ENCODE results near the gene TOM1L2. TPM values are rescaled to one million over a fixed set of nuclear protein-coding genes. Genes with fewer than 3 reads are reported as not detected.

Gene TOM1L2
- total and polyA plus RNA-seq, 2 of the 4 experiments (the other 2 are of a cell fraction), result 34.4 to 51.7 TPM

- H3K56ac ChIP-seq (ENCODE audit: extremely low read depth, insufficient read depth, low read length), result no peak overlapping the region
- no peak overlapping the region for H3K27ac ChIP-seq (ENCODE audit: insufficient read depth, low read length)
- no peak overlapping the region for H2AK9ac ChIP-seq (replicated peaks; ENCODE audit: low read depth, low read length, poor library complexity)
- no peak overlapping the region for H2BK120ac ChIP-seq (ENCODE audit: low read depth, low read length)
- no peaks in the 10 kb centered on the region for H3K9me3 ChIP-seq (ENCODE audit: control insufficient read depth, insufficient read depth, low read length)
- no peak for DNase-seq
- no peak overlapping the region for H3K14ac ChIP-seq (replicated peaks; ENCODE audit: low read depth, low read length)
- H4K91ac ChIP-seq (ENCODE audit: insufficient read depth, low read depth, low read length), result no peak overlapping the region
- no peak overlapping the region for H3K4me3 ChIP-seq (ENCODE audit: insufficient read depth, low read depth, low read length)
- H3K4ac ChIP-seq (ENCODE audit: low read depth, low read length), result no peak overlapping the region
- H3K18ac ChIP-seq (ENCODE audit: low read depth, low read length), result no peak overlapping the region
- H3K23ac ChIP-seq (ENCODE audit: low read depth, low read length), result no peak overlapping the region
- no peak overlapping the region for H2AK5ac ChIP-seq (ENCODE audit: low read depth, low read length)
- H3K27me3 ChIP-seq (ENCODE audit: control insufficient read depth, insufficient read depth, low read length), result no peaks in the 10 kb centered on the region
- no peak overlapping the region for H2BK15ac ChIP-seq (ENCODE audit: low read depth, low read length)
- WGBS, 2 experiments (ENCODE audit: extremely low coverage in 2 of 2, insufficient read length in 1 of 2), result no CpG with 5 or more reads among the region's 1 CpG
- dilution Hi-C loops (cut with HindIII; ENCODE audit: low sequenced_read_pairs, unreplicated experiment), result no loop called here
- no peak overlapping the region for H3K4me2 ChIP-seq (ENCODE audit: low read depth, low read length)
- H2AFZ ChIP-seq (replicated peaks; ENCODE audit: low read length, poor library complexity), result no peak overlapping the region
- intact Hi-C loops (cut with micrococcal nuclease), result no loop called here
- no peak overlapping the region for H3K9ac ChIP-seq (ENCODE audit: low read depth, low read length)
- ChIA-PET CTCF (interaction anchor here (0.6 kb wide), 1 partner anchor 508 kb away, joined by 3 read pairs; no protein-coding TSS in a partner anchor), POLR2A (ENCODE audit: unreplicated experiment) (no interaction called here)
- no peak for ATAC-seq (ENCODE audit: low read depth)
- H3K9me1 ChIP-seq (ENCODE audit: insufficient read depth, low read length), result peaks cover 10% of the 10 kb centered on the region; the same call in 1 of the 2 replicates
- BruUV-seq (replicated peaks), result no TSS peak
- TF ChIP-seq MAZ (IDR thresholded peaks at IDR 0.05; ENCODE audit: borderline replicate concordance, low read depth, low read length) (no peak), MXI1 (IDR thresholded peaks at IDR 0.05; ENCODE audit: borderline replicate concordance, low read depth, low read length) (no peak), RCOR1 (IDR thresholded peaks at IDR 0.05; ENCODE audit: insufficient replicate concordance, low read length) (no peak), MAFK (IDR thresholded peaks at IDR 0.05; ENCODE audit: low read depth, low read length) (no peak), SMC3 (IDR thresholded peaks at IDR 0.05; ENCODE audit: low read depth, low read length) (no peak), CHD1 (IDR thresholded peaks at IDR 0.05; ENCODE audit: low read depth, low read length) (no peak), RFX5 (IDR thresholded peaks at IDR 0.05; ENCODE audit: low read depth, low read length) (no peak), USF2 (IDR thresholded peaks at IDR 0.05; ENCODE audit: low read depth, low read length) (no peak), FOS (IDR thresholded peaks at IDR 0.05; ENCODE audit: low read depth, low read length) (no peak), CEBPB (IDR thresholded peaks at IDR 0.05; ENCODE audit: low read depth, low read length) (no peak), POLR2A (IDR thresholded peaks at IDR 0.05; ENCODE audit: low read depth, low read length) (no peak), RAD21 (IDR thresholded peaks at IDR 0.05; ENCODE audit: low read length) (no peak)
- TF ChIP-seq, protein P1, sequence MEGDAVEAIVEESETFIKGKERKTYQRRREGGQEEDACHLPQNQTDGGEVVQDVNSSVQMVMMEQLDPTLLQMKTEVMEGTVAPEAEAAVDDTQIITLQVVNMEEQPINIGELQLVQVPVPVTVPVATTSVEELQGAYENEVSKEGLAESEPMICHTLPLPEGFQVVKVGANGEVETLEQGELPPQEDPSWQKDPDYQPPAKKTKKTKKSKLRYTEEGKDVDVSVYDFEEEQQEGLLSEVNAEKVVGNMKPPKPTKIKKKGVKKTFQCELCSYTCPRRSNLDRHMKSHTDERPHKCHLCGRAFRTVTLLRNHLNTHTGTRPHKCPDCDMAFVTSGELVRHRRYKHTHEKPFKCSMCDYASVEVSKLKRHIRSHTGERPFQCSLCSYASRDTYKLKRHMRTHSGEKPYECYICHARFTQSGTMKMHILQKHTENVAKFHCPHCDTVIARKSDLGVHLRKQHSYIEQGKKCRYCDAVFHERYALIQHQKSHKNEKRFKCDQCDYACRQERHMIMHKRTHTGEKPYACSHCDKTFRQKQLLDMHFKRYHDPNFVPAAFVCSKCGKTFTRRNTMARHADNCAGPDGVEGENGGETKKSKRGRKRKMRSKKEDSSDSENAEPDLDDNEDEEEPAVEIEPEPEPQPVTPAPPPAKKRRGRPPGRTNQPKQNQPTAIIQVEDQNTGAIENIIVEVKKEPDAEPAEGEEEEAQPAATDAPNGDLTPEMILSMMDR (conservative IDR thresholded peaks at IDR 0.05; ENCODE audit: low read depth, low read length), result no peak
- no peaks in the 10 kb centered on the region for H4K20me1 ChIP-seq (ENCODE audit: insufficient read depth, low read length)
- H3K4me1 ChIP-seq (ENCODE audit: control insufficient read depth, insufficient read depth, low read length), result peaks cover 5% of the 10 kb centered on the region; the same call in 1 of the 2 replicates
- H2BK5ac ChIP-seq (ENCODE audit: low read depth, low read length, poor library complexity, severe bottlenecking), result no peak overlapping the region
- peaks cover 0 to 10% of the 10 kb centered on the region in 2 experiments; a peak in 3 of 4 replicates for H3K79me1 ChIP-seq (ENCODE audit: low read depth in 1 of 2, low read length in 2 of 2)
- in situ Hi-C loops (cut with MboI; ENCODE audit: low sequenced_read_pairs), result no loop called here
- H2BK20ac ChIP-seq (ENCODE audit: low read depth, low read length), result no peak overlapping the region
- peaks cover 27% of the 10 kb centered on the region for H3K36me3 ChIP-seq (ENCODE audit: control insufficient read depth, insufficient read depth, low read length)
- no peak overlapping the region for H4K5ac ChIP-seq (ENCODE audit: low read depth, low read length)
- H4K8ac ChIP-seq (ENCODE audit: low read depth in 2 of 2, low read length in 2 of 2), result no peak overlapping the region
Measured at GRCh38 chr17:17865035-17865434, 107.2 kb downstream of the TOM1L2 start.

Data from IMR-90 (cell line).